KMS-11 (cell line): ENCODE measurements around the gene IFNA14.

Experiments used
- H2AFZ ChIP-seq: fragments of 200-600 bp; sonication (generic); 2 replicates; pipeline ENCODE4 v1.6.1; 2016; ENCODE audit warnings: antibody characterized with exemption, mixed run types, low read depth
- H3K27ac ChIP-seq: fragments of 200-600 bp; sonication (generic); 2 replicates; pipeline ENCODE4 v1.6.1; 2016; ENCODE audit warnings: mild to moderate bottlenecking, mixed run types
- H3K27me3 ChIP-seq: fragments of 200-600 bp; sonication (generic); 2 replicates; pipeline ENCODE4 v1.6.1; 2017; ENCODE audit warnings: mild to moderate bottlenecking, low read depth, mixed run types, moderate library complexity; ENCODE audit not compliant: insufficient read depth
- H3K36me3 ChIP-seq: fragments of 200-600 bp; sonication (generic); 2 replicates; pipeline ENCODE4 v1.6.1; 2017; ENCODE audit warnings: mild to moderate bottlenecking, mixed run types; ENCODE audit not compliant: insufficient read depth
- H3K4me1 ChIP-seq: fragments of 200-600 bp; sonication (generic); 2 replicates; pipeline ENCODE4 v1.6.1; 2016; ENCODE audit warnings: mild to moderate bottlenecking, low read depth, mixed run types; ENCODE audit not compliant: poor library complexity, severe bottlenecking
- H3K4me2 ChIP-seq: fragments of 200-600 bp; sonication (generic); 2 replicates; pipeline ENCODE4 v1.7.0; 2016; ENCODE audit warnings: mild to moderate bottlenecking, mixed run types
- H3K4me3 ChIP-seq: fragments of 200-600 bp; sonication (generic); IDR thresholded peaks from 2 replicates; pipeline ENCODE4 v1.6.1; 2017; ENCODE audit warnings: low read depth, low read length, mixed read lengths; ENCODE audit not compliant: insufficient read depth
- H3K79me2 ChIP-seq: fragments of 200-600 bp; sonication (generic); 2 replicates; pipeline ENCODE4 v1.6.1; 2016; ENCODE audit warnings: low read depth, mixed run types; ENCODE audit not compliant: insufficient read depth
- H3K9ac ChIP-seq: fragments of 200-600 bp; sonication (generic); 2 replicates; pipeline ENCODE4 v1.6.1; 2016; ENCODE audit warnings: mild to moderate bottlenecking, mixed run types
- H4K20me1 ChIP-seq: fragments of 200-600 bp; sonication (generic); 2 replicates; pipeline ENCODE4 v1.6.1; 2016; ENCODE audit warnings: mild to moderate bottlenecking, mixed run types; ENCODE audit not compliant: insufficient read depth
- CTCF ChIP-seq: fragments of 200-600 bp; sonication (generic); conservative IDR thresholded peaks from 2 replicates; pipeline ENCODE4 v1.6.1; 2017; ENCODE audit warnings: low read depth, mild to moderate bottlenecking, antibody characterized with exemption, low read length, moderate library complexity, mixed read lengths

IFNA14 gene

GRCh38 chr9:21239911-21240310, at the start of gene IFNA14:
TSS of gene IFNA14 (minus strand) at chr9:21240005. CDS start at chr9:21239935, 70 bp downstream.
- TF ChIP-seq CTCF, result no peak
- H2AFZ ChIP-seq, result no peak within 1 kb of the TSS
- no peak within 1 kb of the TSS for H3K4me3 ChIP-seq
- no peak within 1 kb of the TSS for H3K27ac ChIP-seq
- no peaks in the 10 kb centered on the region for H3K36me3 ChIP-seq
- no peaks in the 10 kb centered on the region for H3K79me2 ChIP-seq
- no peaks in the 10 kb centered on the region for H3K27me3 ChIP-seq
- peaks cover 5% of the 10 kb centered on the region for H3K4me1 ChIP-seq
- H4K20me1 ChIP-seq, result no peaks in the 10 kb centered on the region
- no peak within 1 kb of the TSS for H3K4me2 ChIP-seq
- H3K9ac ChIP-seq, result no peak within 1 kb of the TSS

GRCh38 chr9:21287280-21287679, 47.5 kb upstream of the IFNA14 start:
- no peak overlapping the region for H3K4me2 ChIP-seq
- no peak overlapping the region for H2AFZ ChIP-seq
- no peaks in the 10 kb centered on the region for H3K36me3 ChIP-seq
- H3K9ac ChIP-seq, result no peak overlapping the region
- H3K4me1 ChIP-seq, result no peaks in the 10 kb centered on the region
- H3K27me3 ChIP-seq, result no peaks in the 10 kb centered on the region
- no peak for TF ChIP-seq CTCF
- H3K4me3 ChIP-seq, result no peak overlapping the region
- H3K27ac ChIP-seq, result no peak overlapping the region
- no peaks in the 10 kb centered on the region for H4K20me1 ChIP-seq
- H3K79me2 ChIP-seq, result no peaks in the 10 kb centered on the region

- TF ChIP-seq CTCF, result no peak
- Histone ChIP-seq H3K9ac (no peak overlapping the region), H3K4me1 (no peaks in the 10 kb centered on the region), H3K79me2 (no peaks in the 10 kb centered on the region), H3K4me3 (no peak overlapping the region), H3K27me3 (no peaks in the 10 kb centered on the region), H4K20me1 (no peaks in the 10 kb centered on the region), H3K36me3 (no peaks in the 10 kb centered on the region), H2AFZ (no peak overlapping the region), H3K4me2 (no peak overlapping the region), H3K27ac (no peak overlapping the region)
These were observed 46.9 kb upstream of the IFNA14 start for GRCh38 chr9:21286659-21287058.

- no peak overlapping the region for H2AFZ ChIP-seq
- no peaks in the 10 kb centered on the region for H3K27me3 ChIP-seq
- TF ChIP-seq CTCF, result no peak
- H3K4me2 ChIP-seq, result no peak overlapping the region
- H3K27ac ChIP-seq, result no peak overlapping the region
- H3K4me3 ChIP-seq, result no peak overlapping the region
- no peaks in the 10 kb centered on the region for H3K4me1 ChIP-seq
- H3K79me2 ChIP-seq, result no peaks in the 10 kb centered on the region
- no peaks in the 10 kb centered on the region for H3K36me3 ChIP-seq
- H4K20me1 ChIP-seq, result no peaks in the 10 kb centered on the region
- no peak overlapping the region for H3K9ac ChIP-seq
These were observed 46.3 kb upstream of the IFNA14 start for GRCh38 chr9:21286099-21286498.
